Measurements from ENCODE around the gene PRRG3. TPM values are rescaled to one million over a fixed set of nuclear protein-coding genes. Genes with fewer than 3 reads are reported as not detected.
A peak's percentile ranks its signal among the peaks of the same experiment; 100 is the strongest.
"Not testable (repeated sequence)": the region's sequence is repeated elsewhere in the genome, so short reads cannot be mapped to it uniquely, and the experiment has no call there.

PRRG3 gene
- 28.6 TPM for polyA plus RNA-seq (ENCODE audit: insufficient read length)

GRCh38 chrX:151694661-151695582 is at the start of gene PRRG3:
TSS of gene PRRG3 (plus strand) at chrX:151695458. CDS start at chrX:151698815, 3,357 bp downstream.
- DNase-seq (ENCODE audit: low read depth) = no peak

GRCh38 chrX:151675121-151675746 is 20.0 kb upstream of the PRRG3 start:
- DNase-seq (ENCODE audit: low read depth) = no peak

GRCh38 chrX:151676196-151676595 is 19.1 kb upstream of the PRRG3 start:
- no peak for DNase-seq (ENCODE audit: low read depth)

GRCh38 chrX:151679798-151680402 is 15.4 kb upstream of the PRRG3 start:
- DNase-seq (ENCODE audit: low read depth) = no peak

- DNase-seq (ENCODE audit: low read depth) = no peak
Observed at GRCh38 chrX:151680805-151681204, 14.5 kb upstream of the PRRG3 start.

GRCh38 chrX:151687635-151688034 is 7.6 kb upstream of the PRRG3 start:
- no peak for DNase-seq (ENCODE audit: low read depth)

GRCh38 chrX:151688695-151689094 is 6.6 kb upstream of the PRRG3 start:
- DNase-seq (ENCODE audit: low read depth) = no peak

GRCh38 chrX:151692825-151693224 is 2.4 kb upstream of the PRRG3 start:
- DNase-seq (ENCODE audit: low read depth) = no peak

- DNase-seq (ENCODE audit: low read depth) = no peak
Observed at GRCh38 chrX:151694121-151694520, 1.1 kb upstream of the PRRG3 start.

- no peak for DNase-seq (ENCODE audit: low read depth)
Observed at GRCh38 chrX:151695583-151696340, 504 bp downstream of the PRRG3 start.

GRCh38 chrX:151697082-151697481 is 1.8 kb downstream of the PRRG3 start:
- DNase-seq (ENCODE audit: low read depth) = not testable (repeated sequence)

- peak; percentile 74 for DNase-seq (ENCODE audit: low read depth)
Observed at GRCh38 chrX:151697522-151697921, 2.3 kb downstream of the PRRG3 start.

- no peak for DNase-seq (ENCODE audit: low read depth)
Observed at GRCh38 chrX:151698485-151698884, 3.2 kb downstream of the PRRG3 start.

GRCh38 chrX:151699746-151700145 is 4.5 kb downstream of the PRRG3 start:
- no peak for DNase-seq (ENCODE audit: low read depth)

- DNase-seq (ENCODE audit: low read depth) = no peak
Observed at GRCh38 chrX:151700581-151700980, 5.3 kb downstream of the PRRG3 start.

GRCh38 chrX:151701071-151701470 is 5.8 kb downstream of the PRRG3 start:
- DNase-seq (ENCODE audit: low read depth) = no peak

GRCh38 chrX:151701531-151701930 is 6.3 kb downstream of the PRRG3 start:
- DNase-seq (ENCODE audit: low read depth) = no peak

- DNase-seq (ENCODE audit: low read depth) = no peak
Observed at GRCh38 chrX:151702026-151702714, 6.9 kb downstream of the PRRG3 start.

GRCh38 chrX:151702741-151703340 is 7.6 kb downstream of the PRRG3 start:
- DNase-seq (ENCODE audit: low read depth) = no peak

GRCh38 chrX:151703487-151703886 is 8.2 kb downstream of the PRRG3 start:
- no peak for DNase-seq (ENCODE audit: low read depth)

All from forelimb muscle (tissue), 1 donor.